NCI-H2196 treated with DMSO at 0.1 percent for 48 hours (cell line): ENCODE results near the gene SRC.
A peak's percentile ranks its signal among the peaks of the same experiment; 100 is the strongest.

Source experiments
- DNase-seq: peaks from one replicate; lab custom pipeline; 2025; ENCODE audit not compliant: unreplicated experiment; lab: John Stamatoyannopoulos, UW

Gene SRC

GRCh38 chr20:37393863-37394542, 48.1 kb downstream of the SRC start:
- no peak for DNase-seq

DNA sequence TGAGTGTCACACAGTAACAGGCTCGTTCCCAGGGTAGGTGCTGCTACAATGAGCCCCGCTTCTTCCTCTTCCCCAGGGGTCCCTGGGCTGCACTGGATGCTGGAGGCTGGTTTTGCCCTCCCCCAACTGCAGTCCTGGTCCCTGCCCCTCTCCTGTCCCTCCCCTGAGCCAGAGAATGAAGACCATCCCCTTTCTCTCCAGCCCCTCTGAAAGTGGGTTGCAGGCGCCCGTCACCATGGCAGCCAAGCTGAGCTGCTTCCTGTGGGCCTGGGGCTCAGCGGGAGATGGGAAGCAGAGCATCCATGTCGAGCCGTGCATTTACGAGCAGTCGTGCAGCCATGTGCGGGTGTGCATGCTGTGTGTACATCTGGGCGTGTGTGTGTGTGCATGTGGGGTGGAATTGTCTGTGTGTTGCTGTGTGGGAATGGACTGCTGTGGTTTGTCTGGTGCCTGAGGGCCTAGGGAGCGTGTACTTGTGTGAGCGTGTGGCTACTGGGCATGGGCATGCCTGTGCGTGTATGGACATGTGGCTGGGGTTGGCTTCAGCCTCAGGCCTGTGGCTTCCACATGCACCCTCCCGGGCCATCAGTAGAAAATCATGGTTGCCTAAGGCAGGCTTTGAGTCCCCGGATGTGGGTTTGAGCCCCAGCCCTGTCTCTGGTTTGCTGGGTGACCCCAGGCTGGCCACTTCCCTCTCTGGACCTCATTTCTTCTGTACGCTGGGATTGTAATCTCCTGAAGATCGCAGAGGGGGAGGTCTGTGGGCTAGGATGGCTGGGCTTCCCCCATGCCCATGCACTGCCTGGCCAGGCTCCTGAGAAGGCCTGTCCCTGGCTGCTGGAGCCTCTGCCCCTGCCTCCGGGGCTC, 48.8 kb downstream of the SRC start:
- DNase-seq: no peak

DNA sequence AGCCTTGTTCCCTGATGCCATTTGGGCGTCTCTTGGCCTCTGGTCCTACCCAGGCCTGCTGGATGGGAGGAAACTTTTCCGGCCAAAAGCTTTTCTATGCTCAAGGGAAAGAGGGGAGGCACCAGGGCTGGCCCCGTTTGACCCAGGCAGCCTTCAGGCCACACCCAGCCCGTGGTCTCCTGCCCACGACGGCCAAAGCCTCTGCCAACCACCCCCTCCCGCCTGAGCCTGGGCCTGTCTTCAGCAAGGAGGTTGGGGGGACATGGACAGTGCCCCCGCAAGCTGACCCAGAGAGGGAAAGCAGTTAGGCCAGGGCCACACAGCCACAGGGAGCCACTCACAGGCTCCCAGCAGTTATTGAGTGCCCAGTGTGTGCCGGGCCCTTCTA, 49.5 kb downstream of the SRC start:
- no peak for DNase-seq

GRCh38 chr20:37395921-37396415, 50.0 kb downstream of the SRC start:
- DNase-seq: no peak

DNA sequence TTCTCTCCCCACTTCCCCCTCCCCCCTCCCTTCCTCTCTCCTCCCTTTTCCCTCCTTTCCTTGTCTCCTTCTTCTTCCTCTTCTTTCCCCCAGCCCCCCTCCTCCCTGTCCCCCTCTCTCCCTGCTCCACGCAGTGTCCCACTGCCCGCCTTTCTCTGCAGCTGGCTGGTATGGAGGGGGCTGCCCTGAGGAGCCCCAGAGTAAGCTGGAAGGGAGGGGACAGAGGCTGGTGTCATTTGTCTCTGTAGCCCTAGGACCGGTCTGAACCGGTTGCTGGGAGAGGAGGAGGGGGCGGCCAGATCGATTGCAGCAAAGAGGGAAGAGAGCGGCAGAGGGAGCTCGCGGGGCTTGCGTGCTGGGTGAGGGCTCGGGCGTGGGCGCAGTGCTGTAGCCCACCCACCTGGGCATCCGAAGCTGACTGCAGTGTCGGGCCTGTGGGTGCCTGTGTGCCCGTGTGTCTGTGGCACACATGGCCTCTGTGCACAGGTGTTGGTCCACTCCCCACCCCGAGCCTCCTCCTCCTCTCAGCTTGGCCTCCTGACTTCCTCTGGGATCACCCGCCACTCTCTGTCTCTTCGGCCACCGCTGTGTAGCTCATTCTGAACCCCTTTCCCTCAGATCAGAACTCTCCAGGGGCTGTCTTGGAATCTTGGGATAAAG, 50.6 kb downstream of the SRC start:
- DNase-seq: no peak

- DNase-seq: no peak
Measured at GRCh38 chr20:37397076-37397953, 51.4 kb downstream of the SRC start.

- DNase-seq: no peak
Measured at GRCh38 chr20:37397954-37398749, 52.2 kb downstream of the SRC start.

DNA sequence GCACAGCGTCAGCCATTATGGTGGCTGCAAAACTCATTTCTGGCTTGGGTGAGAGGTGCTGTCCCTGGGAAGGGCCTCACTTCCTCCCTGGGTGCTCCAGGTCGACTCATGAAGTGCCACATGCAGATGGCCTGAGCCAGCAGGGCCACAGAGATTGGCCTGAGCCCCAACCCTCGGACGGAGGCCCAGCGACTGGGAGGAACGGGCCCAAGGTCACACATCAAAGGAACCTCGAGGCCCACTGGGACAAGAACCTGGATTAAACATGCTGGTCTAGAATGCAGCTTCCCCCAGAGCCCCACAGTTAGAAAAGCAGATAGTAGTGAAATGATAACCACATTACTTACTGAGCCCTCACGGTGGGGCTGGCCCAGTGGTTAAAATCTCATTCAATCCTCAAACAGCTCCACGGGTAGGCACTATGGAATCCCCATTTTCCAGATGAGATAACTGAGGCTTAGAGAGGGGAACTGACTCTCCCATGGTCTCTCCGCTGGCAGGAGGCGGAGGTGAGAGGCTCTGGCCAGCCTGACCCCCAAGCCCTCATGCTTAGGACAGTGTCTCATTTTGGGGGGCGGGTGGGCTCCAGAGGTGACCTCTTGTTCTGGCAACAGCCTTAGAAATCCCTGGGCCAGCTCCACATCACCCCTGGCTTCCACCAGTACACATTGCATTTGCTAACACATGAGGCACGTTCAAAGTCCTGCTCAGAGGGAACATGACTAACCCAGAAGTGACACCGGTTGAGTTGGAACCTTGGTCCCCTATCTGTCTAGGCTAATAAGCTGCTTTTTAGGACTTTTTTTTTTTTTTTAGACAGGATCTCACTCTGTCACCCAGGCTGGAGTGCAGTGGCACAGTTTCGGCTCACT, 53.0 kb downstream of the SRC start:
- DNase-seq: no peak

GRCh38 chr20:37401282-37401929, 55.5 kb downstream of the SRC start:
- DNase-seq: no peak

- DNase-seq: no peak
Measured at GRCh38 chr20:37401930-37402675, 56.2 kb downstream of the SRC start.

- no peak for DNase-seq
Measured at GRCh38 chr20:37403107-37404033, 57.4 kb downstream of the SRC start.

DNA sequence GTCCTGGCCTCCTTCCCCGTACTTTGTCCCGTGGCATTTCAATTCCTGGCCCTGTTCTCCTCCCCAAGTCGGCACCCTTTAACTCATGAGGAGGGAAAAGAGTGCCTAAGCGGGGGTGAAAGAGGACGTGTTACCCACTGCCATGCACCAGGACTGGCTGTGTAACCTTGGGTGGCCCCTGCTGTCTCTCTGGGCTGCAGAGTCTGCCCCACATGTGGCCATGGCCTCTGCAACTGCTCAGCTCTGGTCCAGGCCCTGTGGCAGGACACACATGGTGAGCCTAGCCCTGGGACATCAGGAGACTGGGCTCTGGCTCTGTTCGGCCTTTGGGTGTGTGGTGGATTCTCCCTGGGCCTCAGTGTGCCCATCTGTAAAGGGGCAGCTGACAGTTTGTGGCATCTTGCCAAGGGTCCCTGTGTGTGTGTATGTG, 58.5 kb downstream of the SRC start:
- no peak for DNase-seq

DNA sequence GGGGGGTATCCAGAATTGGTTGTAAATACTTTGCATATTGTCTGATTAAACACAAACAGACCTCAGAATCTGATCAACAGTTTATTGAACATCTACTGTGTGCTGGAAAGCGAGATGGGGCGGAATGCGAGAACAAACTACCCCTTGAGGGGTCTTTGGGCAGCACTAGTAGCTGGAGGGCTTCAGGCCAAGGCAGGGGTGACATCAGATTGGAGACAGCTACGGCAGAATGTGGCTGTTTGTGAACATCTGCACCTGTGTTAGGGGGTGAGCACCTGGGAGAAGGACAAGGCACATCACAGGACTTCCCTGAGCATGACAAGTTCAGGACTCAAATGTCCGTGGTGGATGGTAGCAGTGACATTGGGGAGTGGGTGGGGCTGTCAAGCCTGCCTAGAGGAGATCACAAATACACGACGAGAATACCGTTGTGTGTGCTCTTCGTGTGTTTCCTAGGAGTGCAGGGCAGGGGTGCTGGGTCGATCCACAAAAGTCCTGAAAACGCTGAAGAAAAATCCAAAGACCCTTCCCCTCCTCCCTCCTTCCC, 59.5 kb downstream of the SRC start:
- DNase-seq: no peak

- DNase-seq: peak; percentile 29
Measured at GRCh38 chr20:37406010-37406998, 60.4 kb downstream of the SRC start.

DNA sequence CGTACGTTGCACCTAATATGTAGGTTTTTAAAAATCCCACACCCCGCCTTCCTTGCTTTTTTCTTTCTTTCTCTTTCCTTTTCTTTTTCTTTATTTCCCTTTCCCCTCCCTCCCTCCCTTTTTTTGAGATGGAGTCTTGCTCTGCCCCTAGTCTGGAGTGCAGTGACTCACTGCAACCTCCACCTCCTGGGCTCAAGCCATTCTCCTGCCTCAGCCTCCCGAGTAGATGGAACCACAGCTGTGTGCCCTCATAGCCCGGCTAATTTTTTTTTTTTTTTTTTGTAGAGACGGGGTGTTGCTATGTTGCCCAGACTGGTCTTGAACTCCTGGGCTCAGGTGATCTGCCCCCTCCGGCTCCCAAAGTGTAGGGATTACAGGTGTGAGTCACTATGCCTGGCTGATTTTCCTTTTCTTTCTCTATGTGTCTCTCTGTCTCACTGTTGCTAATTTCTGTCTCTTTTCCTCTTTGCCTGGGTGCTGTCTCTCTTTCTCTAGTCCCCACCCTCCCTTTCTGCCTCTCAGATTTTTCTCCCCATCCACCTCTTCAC, 61.2 kb downstream of the SRC start:
- no peak for DNase-seq
